ENCODE results near the gene LDLRAD3.

Gene LDLRAD3

GRCh38 chr11:36148701-36149100, 204.8 kb downstream of the LDLRAD3 start:
- DNase-seq: no peak

GRCh38 chr11:36149538-36150242, 205.8 kb downstream of the LDLRAD3 start:
- peak; percentile 61 for DNase-seq

GRCh38 chr11:36150986-36151385, 207.1 kb downstream of the LDLRAD3 start:
- DNase-seq: no peak

GRCh38 chr11:36151933-36152580, 208.2 kb downstream of the LDLRAD3 start:
- no peak for DNase-seq

- DNase-seq: no peak
Observed at GRCh38 chr11:36153551-36153950, 209.7 kb downstream of the LDLRAD3 start.

GRCh38 chr11:36155124-36155561, 211.3 kb downstream of the LDLRAD3 start:
- DNase-seq: no peak

DNA sequence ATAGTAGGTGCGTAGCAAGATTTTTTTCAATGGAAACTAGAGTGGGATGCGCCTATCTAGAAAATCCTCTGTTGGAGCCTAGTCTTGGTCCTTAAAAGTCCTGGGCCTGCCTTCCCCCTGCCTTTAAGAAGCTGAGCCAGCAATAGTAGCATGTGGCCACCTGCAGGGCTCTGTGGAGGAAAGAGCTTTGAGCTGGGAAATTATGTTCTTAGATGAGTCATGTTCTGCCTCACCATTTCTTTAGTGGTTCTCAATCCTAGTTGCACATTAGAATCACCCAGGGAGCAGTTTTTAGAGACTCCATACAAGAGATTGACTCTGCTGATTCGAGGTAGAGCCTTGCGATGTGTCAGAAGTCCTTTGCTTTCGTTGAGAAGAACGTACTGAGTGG, 211.9 kb downstream of the LDLRAD3 start:
- no peak for DNase-seq

DNA sequence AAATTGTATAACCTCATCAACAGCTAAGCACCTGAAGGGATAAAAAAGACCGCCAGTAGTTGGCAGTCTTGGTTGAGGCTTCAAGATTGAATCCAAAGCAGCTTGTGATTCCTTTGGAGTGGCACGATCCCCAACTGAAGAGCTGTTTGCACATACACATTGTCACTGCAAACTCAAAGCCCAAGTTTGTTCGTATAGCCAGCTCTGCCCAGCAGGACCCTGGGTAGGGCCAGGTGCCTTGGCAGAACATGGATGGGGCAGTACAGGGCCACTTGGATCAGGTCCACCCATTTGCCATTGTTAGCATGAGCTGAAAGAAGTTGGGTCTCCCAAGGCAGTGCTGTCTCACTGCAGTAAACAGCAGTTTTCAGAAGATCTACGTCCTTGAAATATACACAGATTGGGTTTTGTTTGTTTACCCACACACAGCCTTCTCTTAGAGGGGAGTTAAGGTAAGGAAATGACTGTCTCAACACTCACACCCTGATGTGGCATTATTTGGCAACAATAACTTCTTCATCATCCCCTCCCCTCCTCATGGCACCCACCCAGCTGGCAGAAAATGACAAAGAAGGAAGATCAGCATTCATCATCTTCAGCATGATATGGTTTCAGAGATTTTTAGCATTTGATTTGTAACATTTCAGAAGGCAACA, 212.4 kb downstream of the LDLRAD3 start:
- no peak for DNase-seq

GRCh38 chr11:36156817-36157519, 213.1 kb downstream of the LDLRAD3 start:
- DNase-seq: no peak

DNA sequence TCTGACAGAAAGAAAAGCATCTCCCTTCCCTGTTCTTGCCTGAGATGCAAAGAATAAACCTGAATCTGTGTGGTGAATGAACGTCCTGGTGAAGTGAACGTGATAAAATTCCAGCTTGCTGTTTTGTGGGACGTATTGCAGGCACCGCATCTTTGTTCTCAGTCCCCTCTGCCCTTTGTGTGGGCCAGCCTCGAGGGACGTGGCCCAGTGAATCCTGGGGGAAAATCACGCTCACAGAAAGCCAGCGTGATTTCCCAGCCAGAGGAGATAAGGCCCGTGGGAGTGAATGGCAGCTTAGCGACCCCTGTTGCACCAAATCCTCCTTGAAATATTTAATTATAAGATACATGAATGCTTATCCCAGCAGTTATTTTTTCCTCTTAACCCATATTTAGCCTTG, 216.2 kb downstream of the LDLRAD3 start:
- DNase-seq: no peak

DNA sequence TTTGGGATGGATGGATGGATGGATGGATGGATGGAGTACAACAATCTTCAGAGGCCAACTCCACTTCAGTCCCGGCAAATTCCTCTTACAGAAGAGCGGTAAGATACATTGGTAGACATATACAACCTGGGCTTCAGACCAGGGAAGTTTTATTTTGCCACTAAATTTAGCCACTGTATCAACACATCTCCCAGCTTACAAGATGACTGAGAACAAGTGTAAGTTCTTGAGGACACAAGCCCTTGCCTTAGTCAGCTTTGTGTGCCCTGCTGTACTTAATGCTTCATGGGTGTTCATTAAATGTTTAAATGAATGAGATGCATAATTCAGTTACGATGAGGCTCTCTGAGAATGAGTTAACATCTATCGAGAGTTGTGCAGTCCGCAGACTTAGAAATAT, 217.7 kb downstream of the LDLRAD3 start:
- no peak for DNase-seq

- no peak for DNase-seq
Observed at GRCh38 chr11:36162006-36162882, 218.4 kb downstream of the LDLRAD3 start.

DNA sequence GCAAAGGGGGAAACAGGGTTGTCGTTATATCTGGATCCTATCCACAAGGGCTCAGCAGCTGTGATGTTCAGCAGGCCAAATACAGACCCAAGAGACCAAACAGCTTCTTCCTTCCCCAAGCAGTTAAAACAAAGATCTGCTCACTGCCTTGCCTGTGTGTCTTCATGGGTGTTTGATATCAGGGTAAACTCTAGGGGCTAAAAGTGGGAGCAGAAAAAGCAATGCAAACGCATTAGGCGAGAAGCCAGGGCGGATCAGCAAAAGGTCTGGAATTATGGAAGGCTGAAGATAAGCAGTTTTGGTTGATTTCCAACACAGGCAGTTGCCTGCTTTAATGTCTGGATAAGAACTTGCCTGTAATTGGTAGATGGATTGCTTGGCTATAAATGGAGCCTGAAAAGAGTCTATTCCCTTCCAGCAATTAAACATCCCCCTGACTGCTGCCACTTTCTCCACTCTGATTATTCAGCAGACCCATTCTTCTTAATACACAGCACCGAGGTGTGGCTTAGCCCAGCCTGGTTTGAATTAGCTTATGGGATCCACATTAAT, 219.1 kb downstream of the LDLRAD3 start:
- DNase-seq: no peak

- DNase-seq: no peak
Observed at GRCh38 chr11:36164506-36165250, 220.8 kb downstream of the LDLRAD3 start.

DNA sequence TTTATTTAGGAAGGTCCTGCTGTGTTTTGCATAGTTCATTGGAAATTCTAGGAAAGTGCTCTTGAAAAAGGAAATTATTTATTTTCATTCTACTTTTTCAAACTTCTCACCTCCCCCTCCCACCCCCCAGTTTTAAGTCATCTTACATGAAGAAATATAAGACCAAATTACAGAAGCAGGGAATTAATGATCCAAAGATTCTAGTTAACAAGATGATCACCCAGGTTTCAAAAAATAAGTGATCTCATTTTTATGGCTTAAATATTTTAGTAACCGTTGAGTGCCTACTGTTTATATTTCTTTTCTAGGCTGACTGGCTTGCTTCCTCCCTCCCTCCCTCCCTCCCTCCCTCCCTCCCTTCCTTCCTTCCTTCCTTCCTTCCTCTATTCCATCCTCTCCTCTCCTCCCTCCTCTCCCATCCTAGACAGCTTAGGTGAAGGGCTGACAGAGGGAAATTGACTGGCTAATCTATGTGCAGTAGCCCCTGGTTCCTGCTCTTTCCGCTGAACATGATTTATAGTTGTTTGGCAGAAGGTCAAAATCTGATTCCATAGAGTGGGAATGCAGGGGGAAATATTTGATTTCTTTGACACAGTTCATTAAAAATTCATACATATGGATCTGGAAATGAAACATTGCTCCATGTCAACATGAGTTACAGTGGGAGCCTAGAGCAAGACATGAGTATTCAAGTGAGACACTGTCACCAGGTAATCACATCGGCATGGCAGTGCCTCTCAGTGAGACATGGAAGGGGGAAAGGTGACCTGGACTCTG, 221.9 kb downstream of the LDLRAD3 start:
- no peak for DNase-seq

- DNase-seq: no peak
Observed at GRCh38 chr11:36167073-36167472, 223.2 kb downstream of the LDLRAD3 start.

- DNase-seq: no peak
Observed at GRCh38 chr11:36167729-36168128, 223.9 kb downstream of the LDLRAD3 start.

GRCh38 chr11:36177836-36178235, 234.0 kb downstream of the LDLRAD3 start:
- no peak for DNase-seq

GRCh38 chr11:36186340-36187175, 242.7 kb downstream of the LDLRAD3 start:
- DNase-seq: no peak

- DNase-seq: no peak
Observed at GRCh38 chr11:36187622-36188021, 243.8 kb downstream of the LDLRAD3 start.
